HepG2 (cell line): ENCODE results near the gene SLC27A2.

ENCODE experiments used
- MAFK ChIP-seq, 2 experiments: IDR thresholded peaks in 1 of 2; conservative IDR thresholded peaks in 1 of 2; 2 replicates each; pipeline ENCODE4 v1.6.1; 2011; ENCODE audit warnings: improper control_type of control experiment in 2 of 2, low read length in 2 of 2
- NFE2L1 ChIP-seq: sonication (generic); formaldehyde crosslinking; IDR thresholded peaks from 2 replicates; pipeline ENCODE4 v1.4.0; 2020; ENCODE audit warnings: missing genetic modification reagents, mild to moderate bottlenecking, borderline replicate concordance

- no peak for TF ChIP-seq MAFK (conservative IDR thresholded peaks at IDR 0.05 in 1 of 2, IDR thresholded peaks at IDR 0.05 in 1 of 2; ENCODE audit: low read length in 2 of 2)
- TF ChIP-seq NFE2L1, result no peak
Observed at GRCh38 chr15:50184863-50185504, 3.0 kb downstream of the SLC27A2 start.
